ENCODE results near the gene EPGN. TPM values are rescaled to one million over a fixed set of nuclear protein-coding genes. Genes with fewer than 3 reads are reported as not detected.

Gene EPGN
- total RNA-seq, 4 donors from 2014 or later, result not detected

DNA sequence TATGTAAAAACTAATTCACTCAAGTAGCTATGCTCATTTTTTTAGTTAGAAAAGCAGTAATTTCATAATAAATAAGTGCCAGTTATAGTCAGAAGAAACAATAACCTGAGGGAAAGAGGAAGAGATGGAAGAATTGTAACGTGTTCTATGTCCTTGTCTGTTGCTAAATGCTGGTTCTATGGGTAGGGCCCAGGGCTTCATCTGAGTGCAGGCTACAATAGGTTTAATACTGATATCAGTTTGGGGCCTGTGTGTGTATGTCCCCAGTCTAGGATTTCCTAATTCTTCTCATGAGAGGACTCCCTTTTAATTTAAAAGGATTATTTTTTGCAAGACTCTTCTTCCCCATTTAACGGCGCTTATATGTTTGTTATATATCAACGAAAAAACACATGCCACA lies 53.4 kb downstream of the EPGN start:
- no peaks in the 10 kb centered on the region for H3K9me3 ChIP-seq
- H3K36me3 ChIP-seq, result no peaks in the 10 kb centered on the region
- H3K4me1 ChIP-seq, result peaks cover 4 to 5% of the 10 kb centered on the region in 2 donors
- TF ChIP-seq, protein P1, sequence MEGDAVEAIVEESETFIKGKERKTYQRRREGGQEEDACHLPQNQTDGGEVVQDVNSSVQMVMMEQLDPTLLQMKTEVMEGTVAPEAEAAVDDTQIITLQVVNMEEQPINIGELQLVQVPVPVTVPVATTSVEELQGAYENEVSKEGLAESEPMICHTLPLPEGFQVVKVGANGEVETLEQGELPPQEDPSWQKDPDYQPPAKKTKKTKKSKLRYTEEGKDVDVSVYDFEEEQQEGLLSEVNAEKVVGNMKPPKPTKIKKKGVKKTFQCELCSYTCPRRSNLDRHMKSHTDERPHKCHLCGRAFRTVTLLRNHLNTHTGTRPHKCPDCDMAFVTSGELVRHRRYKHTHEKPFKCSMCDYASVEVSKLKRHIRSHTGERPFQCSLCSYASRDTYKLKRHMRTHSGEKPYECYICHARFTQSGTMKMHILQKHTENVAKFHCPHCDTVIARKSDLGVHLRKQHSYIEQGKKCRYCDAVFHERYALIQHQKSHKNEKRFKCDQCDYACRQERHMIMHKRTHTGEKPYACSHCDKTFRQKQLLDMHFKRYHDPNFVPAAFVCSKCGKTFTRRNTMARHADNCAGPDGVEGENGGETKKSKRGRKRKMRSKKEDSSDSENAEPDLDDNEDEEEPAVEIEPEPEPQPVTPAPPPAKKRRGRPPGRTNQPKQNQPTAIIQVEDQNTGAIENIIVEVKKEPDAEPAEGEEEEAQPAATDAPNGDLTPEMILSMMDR (IDR thresholded peaks at IDR 0.05 in 4 of 5, conservative IDR thresholded peaks at IDR 0.05 in 1 of 5), result no peak
- TF ChIP-seq POLR2A (IDR thresholded peaks at IDR 0.05), result no peak
- intact Hi-C loops (cut with DNase I; ENCODE audit: low total_unique reads), result no loop called here
- peaks cover 9 to 19% (median 13%) of the 10 kb centered on the region in 3 donors for H3K27me3 ChIP-seq
- in situ Hi-C loops (cut with MboI; ENCODE audit: low sequenced_read_pairs in 4 of 4), result loop anchor here in 1 of 4 donors (25.0 kb wide), 1 partner anchor 301 kb away; no protein-coding TSS in a partner anchor
- no peak overlapping the region for H3K27ac ChIP-seq
- H3K4me3 ChIP-seq, result no peak overlapping the region
- DNase-seq (no peak), ATAC-seq (no peak)

DNA sequence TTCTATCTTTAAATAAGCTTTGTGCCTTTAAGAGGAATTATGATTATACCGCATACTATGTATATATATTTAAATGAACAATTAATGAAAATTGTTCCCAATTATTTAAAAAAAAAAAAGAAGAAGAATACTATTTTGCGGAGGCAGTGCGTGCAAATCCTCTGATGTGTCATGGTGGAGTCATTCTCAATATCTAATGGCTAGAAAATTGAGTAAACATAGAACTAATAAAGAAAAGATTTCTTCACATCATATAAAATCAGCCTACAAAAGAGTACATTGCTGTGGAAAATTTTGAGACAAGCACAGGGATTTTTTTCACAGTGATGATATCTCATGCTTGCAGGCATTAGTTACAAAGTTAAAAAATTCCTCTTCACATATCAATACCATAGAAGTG lies 54.1 kb downstream of the EPGN start:
- peaks cover 4 to 5% of the 10 kb centered on the region in 2 donors for H3K4me1 ChIP-seq
- no peak overlapping the region for H3K27ac ChIP-seq
- no peak for ATAC-seq
- no peak overlapping the region for H3K4me3 ChIP-seq
- H3K36me3 ChIP-seq, result no peaks in the 10 kb centered on the region
- H3K9me3 ChIP-seq, result no peaks in the 10 kb centered on the region
- intact Hi-C loops (cut with DNase I; ENCODE audit: low total_unique reads), result no loop called here
- in situ Hi-C loops (cut with MboI; ENCODE audit: low sequenced_read_pairs in 4 of 4), result loop anchor here in 1 of 4 donors (25.0 kb wide), 1 partner anchor 300 kb away; no protein-coding TSS in a partner anchor
- no peak for DNase-seq
- peaks cover 11 to 19% (median 13%) of the 10 kb centered on the region in 3 donors for H3K27me3 ChIP-seq
- TF ChIP-seq, protein P1 (IDR thresholded peaks at IDR 0.05 in 4 of 5, conservative IDR thresholded peaks at IDR 0.05 in 1 of 5), result no peak
- no peak for TF ChIP-seq POLR2A (IDR thresholded peaks at IDR 0.05)

DNA sequence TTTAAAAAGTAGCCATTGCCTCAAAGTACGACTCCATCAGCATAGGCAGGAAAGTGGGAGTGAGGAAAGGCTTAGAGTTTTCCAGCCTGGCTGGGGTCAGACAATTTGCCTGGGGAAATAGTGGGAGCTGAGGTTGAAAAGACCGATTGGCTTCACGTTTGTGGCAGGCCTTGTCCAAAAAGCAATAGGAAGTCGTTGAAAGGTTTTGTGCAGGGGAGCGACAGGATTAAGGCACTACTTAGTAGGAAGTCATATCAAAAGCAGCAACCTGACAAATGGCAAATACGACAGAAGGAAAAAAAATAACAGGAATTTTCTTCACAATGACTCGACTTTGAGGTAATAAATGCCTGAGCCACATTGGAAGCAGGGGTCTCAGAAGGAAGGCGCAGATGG lies 56.0 kb downstream of the EPGN start:
- Histone ChIP-seq H3K27me3 (peaks cover 13 to 19% (median 13%) of the 10 kb centered on the region in 3 donors), H3K27ac (no peak overlapping the region), H3K4me1 (peaks cover 4 to 5% of the 10 kb centered on the region in 2 donors), H3K4me3 (no peak overlapping the region), H3K9me3 (no peaks in the 10 kb centered on the region), H3K36me3 (no peaks in the 10 kb centered on the region)
- ATAC-seq (no peak), DNase-seq (no peak)
- no peak for TF ChIP-seq POLR2A (IDR thresholded peaks at IDR 0.05)
- TF ChIP-seq, protein P1 (IDR thresholded peaks at IDR 0.05 in 4 of 5, conservative IDR thresholded peaks at IDR 0.05 in 1 of 5), result no peak
- intact Hi-C loops (cut with DNase I; ENCODE audit: low total_unique reads) (no loop called here), in situ Hi-C loops (cut with MboI; ENCODE audit: low sequenced_read_pairs in 4 of 4) (loop anchor here in 1 of 4 donors (25.0 kb wide), 1 partner anchor 298 kb away; no protein-coding TSS in a partner anchor)

DNA sequence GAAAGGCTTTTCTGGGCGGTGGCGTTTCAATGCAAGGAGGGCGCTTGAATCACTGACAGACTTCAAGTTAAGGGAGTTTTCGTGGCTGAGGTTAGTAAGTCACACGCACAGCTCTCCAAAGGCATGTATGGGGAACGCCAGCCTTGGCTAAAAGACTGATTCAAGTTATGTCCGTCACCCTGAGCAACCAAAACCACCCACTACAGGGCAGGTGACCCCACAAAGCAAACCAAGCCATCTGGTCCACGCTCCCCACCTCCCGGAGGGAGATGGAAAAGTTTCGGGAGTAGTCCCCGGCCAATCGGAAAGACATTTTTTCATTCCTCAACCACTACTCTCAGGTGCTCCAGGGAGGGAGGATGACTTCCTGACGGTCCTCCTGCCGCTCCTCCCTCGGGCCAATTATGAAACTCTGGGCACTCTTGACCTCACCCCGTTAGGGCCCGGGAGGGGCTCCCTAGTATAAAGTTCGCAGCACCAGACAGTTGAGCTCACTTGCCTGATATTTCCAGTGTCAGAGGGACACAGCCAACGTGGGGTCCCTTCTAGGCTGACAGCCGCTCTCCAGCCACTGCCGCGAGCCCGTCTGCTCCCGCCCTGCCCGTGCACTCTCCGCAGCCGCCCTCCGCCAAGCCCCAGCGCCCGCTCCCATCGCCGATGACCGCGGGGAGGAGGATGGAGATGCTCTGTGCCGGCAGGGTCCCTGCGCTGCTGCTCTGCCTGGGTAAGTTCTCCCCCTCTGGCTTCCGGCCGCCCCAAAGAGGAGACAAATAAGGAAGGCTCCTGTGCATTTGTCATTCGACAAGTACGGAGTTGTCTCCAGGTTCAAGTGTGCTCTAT lies 56.6 kb downstream of the EPGN start, which contains the start of gene EREG:
EREG (plus strand) TSS at position 494 of the 840 bp plus-strand sequence; CDS start at position 658, 164 bp downstream.
- H3K27ac ChIP-seq, result no peak within 1 kb of the TSS
- H3K4me1 ChIP-seq, result peaks cover 4 to 5% of the 10 kb centered on the region in 2 donors
- intact Hi-C loops (cut with DNase I; ENCODE audit: low total_unique reads), result no loop called here
- peaks cover 13 to 19% (median 13%) of the 10 kb centered on the region in 3 donors for H3K27me3 ChIP-seq
- TF ChIP-seq, protein P1 (IDR thresholded peaks at IDR 0.05 in 4 of 5, conservative IDR thresholded peaks at IDR 0.05 in 1 of 5), result no peak
- no peak for TF ChIP-seq POLR2A (IDR thresholded peaks at IDR 0.05)
- DNase-seq (no peak), ATAC-seq (no peak)
- no peaks in the 10 kb centered on the region for H3K36me3 ChIP-seq
- in situ Hi-C loops (cut with MboI; ENCODE audit: low sequenced_read_pairs in 4 of 4), result loop anchor here in 1 of 4 donors (25.0 kb wide), 1 partner anchor 297 kb away; no protein-coding TSS in a partner anchor
- no peaks in the 10 kb centered on the region for H3K9me3 ChIP-seq
- peak within 1 kb of the TSS in 3 of 4 donors; percentile 20 to 40 (median 37) for H3K4me3 ChIP-seq

All from gastrocnemius medialis (tissue), 4 donors.